GM12865 (cell line): ENCODE measurements around the gene CDKL5.

Experiments
- DNase-seq: peaks from one replicate; pipeline ENCODE4 v3.0.0; 2010; ENCODE audit warnings: low read depth
- H3K4me3 ChIP-seq: 2 replicates; pipeline ENCODE4 v1.5.1; 2011; ENCODE audit warnings: mild to moderate bottlenecking, low read depth, low read length, control low read depth
- TF ChIP-seq, protein P1 (sequence below): IDR thresholded peaks from 2 replicates; pipeline ENCODE4 v1.5.1; 2011; ENCODE audit warnings: low read length, control low read depth, low read depth, inconsistent platforms; ENCODE audit not compliant: insufficient read depth; ENCODE audit errors: missing control alignments

The CDKL5 gene

DNA sequence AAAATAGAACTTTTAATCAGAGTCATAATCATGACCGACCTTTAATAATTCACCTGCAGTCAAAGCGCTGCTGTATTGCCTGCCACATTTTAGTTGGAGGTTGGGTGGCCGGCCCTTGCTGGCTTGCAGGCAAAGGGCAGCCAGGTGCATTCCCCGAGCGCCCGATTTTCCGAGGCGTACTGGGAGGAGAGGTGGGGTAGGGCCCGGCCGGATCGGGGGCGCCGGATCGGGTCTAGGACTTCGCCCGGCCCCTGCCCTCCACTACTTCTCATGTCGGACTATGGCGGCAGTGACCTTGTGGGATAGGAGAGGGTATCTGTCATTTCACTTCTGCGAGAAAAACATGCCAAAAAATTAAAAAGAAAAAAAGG, 249.0 kb downstream of the CDKL5 start:
- DNase-seq = no peak
- peak overlapping the region; percentile 55 for H3K4me3 ChIP-seq
- TF ChIP-seq, protein P1, sequence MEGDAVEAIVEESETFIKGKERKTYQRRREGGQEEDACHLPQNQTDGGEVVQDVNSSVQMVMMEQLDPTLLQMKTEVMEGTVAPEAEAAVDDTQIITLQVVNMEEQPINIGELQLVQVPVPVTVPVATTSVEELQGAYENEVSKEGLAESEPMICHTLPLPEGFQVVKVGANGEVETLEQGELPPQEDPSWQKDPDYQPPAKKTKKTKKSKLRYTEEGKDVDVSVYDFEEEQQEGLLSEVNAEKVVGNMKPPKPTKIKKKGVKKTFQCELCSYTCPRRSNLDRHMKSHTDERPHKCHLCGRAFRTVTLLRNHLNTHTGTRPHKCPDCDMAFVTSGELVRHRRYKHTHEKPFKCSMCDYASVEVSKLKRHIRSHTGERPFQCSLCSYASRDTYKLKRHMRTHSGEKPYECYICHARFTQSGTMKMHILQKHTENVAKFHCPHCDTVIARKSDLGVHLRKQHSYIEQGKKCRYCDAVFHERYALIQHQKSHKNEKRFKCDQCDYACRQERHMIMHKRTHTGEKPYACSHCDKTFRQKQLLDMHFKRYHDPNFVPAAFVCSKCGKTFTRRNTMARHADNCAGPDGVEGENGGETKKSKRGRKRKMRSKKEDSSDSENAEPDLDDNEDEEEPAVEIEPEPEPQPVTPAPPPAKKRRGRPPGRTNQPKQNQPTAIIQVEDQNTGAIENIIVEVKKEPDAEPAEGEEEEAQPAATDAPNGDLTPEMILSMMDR = no peak

DNA sequence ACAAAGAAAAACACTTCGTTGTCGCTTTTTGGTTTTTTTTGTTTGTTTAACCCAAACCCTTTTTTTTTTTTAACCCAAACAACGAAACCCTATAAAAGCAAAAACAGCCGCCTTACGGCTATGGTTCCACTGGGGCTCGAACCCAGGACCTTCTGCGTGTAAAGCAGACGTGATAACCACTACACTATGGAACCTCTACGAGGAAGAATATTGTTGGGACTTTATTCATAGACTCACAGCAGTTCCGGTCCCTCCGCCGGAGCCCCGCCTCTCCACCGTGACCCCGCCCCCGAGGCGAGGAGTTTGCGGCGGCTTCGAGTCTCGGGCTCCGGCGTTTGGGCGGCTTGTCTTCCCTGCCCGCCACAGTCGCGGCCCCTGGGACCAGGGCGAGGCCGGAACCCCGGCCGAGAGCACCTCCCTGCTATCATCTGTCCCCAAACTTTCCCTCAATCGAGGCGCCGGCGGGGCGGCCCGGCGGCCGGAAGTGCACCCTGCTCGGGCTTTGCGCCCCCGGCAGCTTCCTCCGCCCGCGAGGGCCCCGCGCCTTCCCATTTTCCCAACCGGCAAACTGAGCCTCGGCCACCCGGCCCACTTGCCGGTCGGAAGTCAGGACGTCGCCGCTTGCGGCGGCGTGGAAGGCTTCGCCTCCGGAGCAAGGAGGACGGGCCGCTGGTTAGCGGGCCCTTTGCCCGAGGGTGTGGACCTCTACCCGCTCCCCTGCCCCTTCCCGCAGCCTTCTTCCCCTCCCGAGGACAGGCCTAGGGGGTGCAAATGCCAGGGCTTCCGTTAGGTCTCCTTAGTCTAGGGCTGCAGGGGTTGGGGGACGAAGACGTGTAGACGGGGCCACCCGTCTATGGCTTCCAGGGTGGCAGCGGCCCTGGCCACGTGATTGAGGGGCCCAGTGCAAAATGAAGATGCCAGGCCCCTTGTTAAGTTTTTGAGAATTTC, 249.7 kb downstream of the CDKL5 start:
- peak overlapping the region; percentile 55 for H3K4me3 ChIP-seq
- TF ChIP-seq, protein P1 = no peak
- DNase-seq = peak; percentile 91

DNA sequence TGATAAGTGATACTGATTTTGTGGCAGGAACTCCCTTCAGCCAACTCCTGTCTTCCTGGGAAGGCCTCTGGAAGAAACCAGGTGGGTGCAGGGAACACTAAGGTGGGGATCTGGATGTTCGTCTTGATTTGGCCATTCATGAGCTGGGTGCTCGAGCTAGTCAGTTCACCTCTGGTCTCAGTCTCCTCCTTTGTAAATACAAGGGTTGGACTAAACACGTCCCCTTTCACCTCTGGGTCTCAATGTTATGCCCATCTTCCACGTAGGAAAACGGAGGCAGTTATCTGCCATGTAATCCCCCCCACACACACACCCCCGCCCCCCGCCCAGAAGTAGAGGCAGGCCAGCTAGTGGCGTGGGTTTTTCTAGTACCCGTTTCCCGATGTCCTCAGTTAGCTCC, 250.6 kb downstream of the CDKL5 start:
- no peak for DNase-seq
- TF ChIP-seq, protein P1 = no peak
- H3K4me3 ChIP-seq = peak overlapping the region; percentile 51

DNA sequence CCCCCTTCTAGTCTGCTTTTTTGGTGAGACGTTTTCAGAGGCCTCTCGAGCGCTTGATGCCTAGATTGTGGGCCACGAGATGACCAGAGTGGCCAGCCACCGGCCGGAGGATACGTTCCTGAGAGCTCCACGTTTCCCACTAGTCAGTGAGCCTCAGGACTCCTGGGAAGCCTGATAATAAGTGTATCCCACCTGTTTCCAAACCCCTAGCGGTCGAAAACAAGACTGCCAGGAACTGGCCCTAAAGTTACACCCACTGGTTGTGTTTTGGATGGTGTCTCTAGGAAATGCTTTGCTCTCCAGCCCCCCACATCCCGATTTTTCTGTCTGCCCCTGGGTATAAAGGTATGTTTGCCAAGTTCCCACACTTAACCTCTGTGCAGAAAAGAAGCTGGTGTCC, 251.1 kb downstream of the CDKL5 start:
- TF ChIP-seq, protein P1 = no peak
- H3K4me3 ChIP-seq = no peak overlapping the region
- DNase-seq = no peak

DNA sequence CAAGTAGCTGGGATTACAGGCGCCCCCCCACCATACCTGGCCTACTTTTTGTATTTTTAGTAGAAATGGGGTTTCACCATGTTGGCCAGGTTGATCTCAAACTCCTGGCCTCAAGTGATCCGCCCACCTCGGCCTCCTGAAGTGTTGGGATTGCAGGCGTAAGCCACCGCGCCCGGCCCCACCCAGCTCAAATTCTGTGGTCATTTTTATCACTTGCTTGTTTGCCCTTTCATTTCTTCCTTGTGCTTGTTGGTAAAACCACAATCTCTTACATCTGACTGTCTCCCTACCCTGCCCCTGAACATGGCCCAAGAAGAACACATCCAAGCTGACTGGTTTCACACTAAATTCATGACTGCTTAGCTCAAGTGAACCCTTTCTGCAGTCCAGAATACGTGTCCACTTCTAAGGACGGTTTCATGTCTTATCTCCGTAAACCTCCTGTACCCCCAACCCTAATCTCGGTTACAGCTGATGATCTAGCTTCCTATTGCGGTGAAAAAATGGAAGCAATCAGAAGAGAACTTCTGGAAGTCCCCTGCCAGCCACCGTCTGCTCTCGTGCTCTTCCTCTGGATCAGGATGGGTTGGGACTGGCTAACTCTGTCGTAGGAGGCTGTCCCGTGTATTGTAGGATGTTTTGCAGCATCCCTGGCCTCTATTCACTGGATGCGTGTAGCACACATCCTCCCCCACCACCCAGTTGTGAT, 251.9 kb downstream of the CDKL5 start:
- TF ChIP-seq, protein P1 = no peak
- no peak overlapping the region for H3K4me3 ChIP-seq
- DNase-seq = no peak

DNA sequence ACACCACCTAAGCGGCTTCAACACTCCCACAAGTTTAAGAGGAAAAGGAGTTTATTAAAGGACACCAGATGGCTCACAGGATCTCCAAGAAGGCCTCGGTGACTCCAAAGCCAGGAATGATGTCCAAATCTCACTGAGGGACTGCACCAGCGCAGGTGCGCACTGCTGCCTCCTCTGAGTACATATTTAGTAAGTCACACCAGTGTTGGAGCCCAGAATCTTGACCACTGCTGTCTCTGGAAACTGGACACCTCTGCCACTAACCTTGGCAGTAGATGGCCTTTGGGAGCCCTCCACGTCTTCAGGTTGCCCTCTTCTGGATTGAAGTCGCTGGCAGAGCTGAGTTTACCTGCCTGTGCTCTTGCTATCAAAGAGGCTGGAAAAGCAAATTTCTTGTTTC, 256.6 kb downstream of the CDKL5 start:
- no peak for DNase-seq
- H3K4me3 ChIP-seq = no peak overlapping the region
- TF ChIP-seq, protein P1 = no peak

DNA sequence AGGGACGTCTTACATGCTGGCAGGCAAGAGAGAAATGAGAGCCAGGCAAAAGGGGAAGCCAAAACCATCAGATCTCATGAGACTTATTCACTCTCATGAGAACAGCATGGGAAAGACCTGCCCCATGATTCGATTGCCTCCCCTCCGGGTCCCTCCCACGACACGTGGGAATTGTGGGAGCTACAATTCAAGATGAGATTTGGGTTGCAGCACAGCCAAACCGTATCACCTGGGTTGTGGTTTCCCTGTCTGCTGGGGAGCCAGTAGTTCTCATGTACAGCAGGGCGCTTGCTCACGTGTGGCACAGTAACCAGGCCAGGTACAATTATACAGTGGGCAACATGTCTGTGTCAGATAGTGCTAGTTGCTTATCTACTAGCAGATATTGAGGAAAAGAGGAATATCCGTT, 257.6 kb downstream of the CDKL5 start:
- no peak overlapping the region for H3K4me3 ChIP-seq
- DNase-seq = peak; percentile 17
- TF ChIP-seq, protein P1 = no peak
